A549 (cell line): ENCODE results near the gene NAA25.

Source experiments
- BHLHE40 ChIP-seq: IDR thresholded peaks from 2 replicates; pipeline ENCODE4 v1.6.1; 2012; ENCODE audit warnings: low read depth, low read length, inconsistent platforms
- EHF ChIP-seq: fragments of 250-450 bp; sonication (Bioruptor Pico); IDR thresholded peaks from 2 replicates; pipeline ENCODE4 v1.5.0; 2020; ENCODE audit warnings: mild to moderate bottlenecking
- EP300 ChIP-seq, 2 experiments: fragments of >200 bp; sonication (Bioruptor Twin); formaldehyde crosslinking; IDR thresholded peaks; 2 replicates in 1 of 2; 3 replicates in 1 of 2; pipeline ENCODE4 v1.6.1; 2016 to 2017
- ESRRA ChIP-seq: fragments of 150-350 bp; IDR thresholded peaks from 2 replicates; pipeline ENCODE4 v1.6.1; 2014; ENCODE audit warnings: mild to moderate bottlenecking, low read length, borderline replicate concordance
- HDAC2 ChIP-seq: fragments of 200-600 bp; sonication (generic); IDR thresholded peaks from 2 replicates; pipeline ENCODE4 v1.6.1; 2016
- HOXA7 ChIP-seq: fragments of 250-450 bp; sonication (Bioruptor Pico); IDR thresholded peaks from 2 replicates; pipeline ENCODE4 v1.5.0; 2020; ENCODE audit warnings: mild to moderate bottlenecking, moderate library complexity
- MYC ChIP-seq: IDR thresholded peaks from 2 replicates; pipeline ENCODE4 v1.6.1; 2012; ENCODE audit warnings: mild to moderate bottlenecking, inconsistent platforms, low read length, improper control_type of control experiment, borderline replicate concordance
- NFE2L2 ChIP-seq: fragments of 150-350 bp; conservative IDR thresholded peaks from 2 replicates; pipeline ENCODE4 v1.6.1; 2014; ENCODE audit warnings: low read length
- POLR2A ChIP-seq: IDR thresholded peaks from 2 replicates; pipeline ENCODE4 v1.6.1; 2012; ENCODE audit warnings: mild to moderate bottlenecking, low read length
- POLR2AphosphoS2 ChIP-seq: conservative IDR thresholded peaks from 2 replicates; pipeline ENCODE4 v1.6.1; 2012; ENCODE audit warnings: low read length, improper control_type of control experiment, inconsistent platforms
- RNF2 ChIP-seq: fragments of 200-600 bp; sonication (generic); IDR thresholded peaks from 2 replicates; pipeline ENCODE4 v1.6.1; 2016; ENCODE audit warnings: low read depth, mild to moderate bottlenecking, antibody characterized with exemption, moderate library complexity, borderline replicate concordance
- ZFP36 ChIP-seq: fragments of 450-650 bp; IDR thresholded peaks from 2 replicates; pipeline ENCODE4 v1.6.1; 2014; ENCODE audit warnings: borderline replicate concordance; ENCODE audit not compliant: partially characterized antibody
- TF ChIP-seq, protein P1 (sequence below): fragments of >200 bp; sonication (Bioruptor Twin); formaldehyde crosslinking; IDR thresholded peaks from 3 replicates; pipeline ENCODE4 v1.5.1; 2016
- TF ChIP-seq, protein P2 (sequence below): fragments of 250-450 bp; sonication (Bioruptor Pico); IDR thresholded peaks from 2 replicates; pipeline ENCODE4 v1.5.0; 2021; ENCODE audit warnings: mild to moderate bottlenecking, moderate library complexity, borderline replicate concordance

- no peak for TF ChIP-seq HDAC2
- TF ChIP-seq, protein P1, sequence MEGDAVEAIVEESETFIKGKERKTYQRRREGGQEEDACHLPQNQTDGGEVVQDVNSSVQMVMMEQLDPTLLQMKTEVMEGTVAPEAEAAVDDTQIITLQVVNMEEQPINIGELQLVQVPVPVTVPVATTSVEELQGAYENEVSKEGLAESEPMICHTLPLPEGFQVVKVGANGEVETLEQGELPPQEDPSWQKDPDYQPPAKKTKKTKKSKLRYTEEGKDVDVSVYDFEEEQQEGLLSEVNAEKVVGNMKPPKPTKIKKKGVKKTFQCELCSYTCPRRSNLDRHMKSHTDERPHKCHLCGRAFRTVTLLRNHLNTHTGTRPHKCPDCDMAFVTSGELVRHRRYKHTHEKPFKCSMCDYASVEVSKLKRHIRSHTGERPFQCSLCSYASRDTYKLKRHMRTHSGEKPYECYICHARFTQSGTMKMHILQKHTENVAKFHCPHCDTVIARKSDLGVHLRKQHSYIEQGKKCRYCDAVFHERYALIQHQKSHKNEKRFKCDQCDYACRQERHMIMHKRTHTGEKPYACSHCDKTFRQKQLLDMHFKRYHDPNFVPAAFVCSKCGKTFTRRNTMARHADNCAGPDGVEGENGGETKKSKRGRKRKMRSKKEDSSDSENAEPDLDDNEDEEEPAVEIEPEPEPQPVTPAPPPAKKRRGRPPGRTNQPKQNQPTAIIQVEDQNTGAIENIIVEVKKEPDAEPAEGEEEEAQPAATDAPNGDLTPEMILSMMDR: no peak
- TF ChIP-seq POLR2A: no peak
- TF ChIP-seq, protein P2, sequence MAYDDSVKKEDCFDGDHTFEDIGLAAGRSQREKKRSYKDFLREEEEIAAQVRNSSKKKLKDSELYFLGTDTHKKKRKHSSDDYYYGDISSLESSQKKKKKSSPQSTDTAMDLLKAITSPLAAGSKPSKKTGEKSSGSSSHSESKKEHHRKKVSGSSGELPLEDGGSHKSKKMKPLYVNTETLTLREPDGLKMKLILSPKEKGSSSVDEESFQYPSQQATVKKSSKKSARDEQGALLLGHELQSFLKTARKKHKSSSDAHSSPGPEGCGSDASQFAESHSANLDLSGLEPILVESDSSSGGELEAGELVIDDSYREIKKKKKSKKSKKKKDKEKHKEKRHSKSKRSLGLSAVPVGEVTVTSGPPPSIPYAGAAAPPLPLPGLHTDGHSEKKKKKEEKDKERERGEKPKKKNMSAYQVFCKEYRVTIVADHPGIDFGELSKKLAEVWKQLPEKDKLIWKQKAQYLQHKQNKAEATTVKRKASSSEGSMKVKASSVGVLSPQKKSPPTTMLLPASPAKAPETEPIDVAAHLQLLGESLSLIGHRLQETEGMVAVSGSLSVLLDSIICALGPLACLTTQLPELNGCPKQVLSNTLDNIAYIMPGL (CRISPR knock-in tag): no peak
- no peak for TF ChIP-seq RNF2
- TF ChIP-seq EP300 (IDR thresholded peaks at IDR 0.05): no peak
- TF ChIP-seq HOXA7: no peak
- TF ChIP-seq ESRRA: no peak
- TF ChIP-seq BHLHE40: no peak
- no peak for TF ChIP-seq ZFP36
- TF ChIP-seq NFE2L2: no peak
- TF ChIP-seq EHF (CRISPR knock-in tag): no peak
- no peak for TF ChIP-seq MYC
- no peak for TF ChIP-seq POLR2AphosphoS2
Measured at GRCh38 chr12:112017041-112017440, 91.5 kb downstream of the NAA25 start.
